B cell (primary cell): ENCODE measurements around the gene NRF1. TPM values are rescaled to one million over a fixed set of nuclear protein-coding genes. Genes with fewer than 3 reads are reported as not detected.
"Not testable (repeated sequence)": the region's sequence is repeated elsewhere in the genome, so short reads cannot be mapped to it uniquely, and the experiment has no call there.

Experiments used
- ATAC-seq: fragments of 200-7000 bp; cut with Tn5 transposase; one replicate; pipeline ENCODE4 v1.10.0; 2021; ENCODE audit warnings: low read depth, mild to moderate bottlenecking, moderate number of reproducible peaks, moderate library complexity
- CTCF ChIA-PET: fragments of 350-600 bp; sonication (Branson Sonifier 250); formaldehyde crosslinking; loops from one replicate; lab custom pipeline; 2021; ENCODE audit warnings: antibody characterized with exemption, inconsistent platforms; lab: Charles Lee
- POLR2A ChIA-PET: fragments of 350-600 bp; sonication (Branson Sonifier 250); formaldehyde crosslinking; loops from one replicate; lab custom pipeline; 2021; ENCODE audit warnings: antibody characterized with exemption; lab: Charles Lee
- DNase-seq: peaks from one replicate; pipeline ENCODE4 v3.0.0; 2013
- H2AFZ ChIP-seq: 2 replicates; pipeline ENCODE4 v1.6.1; 2012; ENCODE audit warnings: mild to moderate bottlenecking, low read depth, low read length; ENCODE audit not compliant: insufficient read depth, poor library complexity, severe bottlenecking
- H3K27ac ChIP-seq, 2 donors: 1 replicate in 1 of 2; 2 replicates in 1 of 2; pipeline ENCODE4 v1.5.1; 2012 to 2013; ENCODE audit warnings: low read length in 2 of 2, mild to moderate bottlenecking in 2 of 2, moderate library complexity in 1 of 2
- H3K27me3 ChIP-seq, 4 experiments: fragments of 200-600 bp in 1 of 4; sonication (generic) in 1 of 4; replicated peaks in 1 of 4; 1 replicate in 2 of 4; 2 replicates in 2 of 4; pipeline versions ENCODE4 v1.6.1 to v1.7.0; 2013 to 2016; ENCODE audit warnings: low read length in 3 of 4, mild to moderate bottlenecking in 2 of 4, mixed read lengths in 1 of 4, moderate library complexity in 1 of 4; ENCODE audit not compliant: insufficient read depth in 4 of 4, control insufficient read depth in 3 of 4; ENCODE audit errors: control extremely low read depth in 1 of 4
- H3K36me3 ChIP-seq, 2 experiments: replicated peaks in 1 of 2; 1 replicate in 1 of 2; 2 replicates in 1 of 2; pipeline versions ENCODE4 v1.6.1 to v1.7.1; 2013; ENCODE audit warnings: low read length in 1 of 2; ENCODE audit not compliant: insufficient read depth in 2 of 2, control insufficient read depth in 1 of 2; ENCODE audit errors: control extremely low read depth in 1 of 2, extremely low read depth in 1 of 2
- H3K4me1 ChIP-seq, 2 donors: fragments of 200-600 bp in 1 of 2; sonication (generic) in 1 of 2; 1 replicate in 1 of 2; 2 replicates in 1 of 2; pipeline versions ENCODE4 v1.5.1 to v1.6.1; 2013 to 2017; ENCODE audit warnings: low read length in 2 of 2; ENCODE audit not compliant: control insufficient read depth in 2 of 2, insufficient read depth in 2 of 2
- H3K4me2 ChIP-seq: replicated peaks from 2 replicates; pipeline ENCODE3; 2012; ENCODE audit warnings: mild to moderate bottlenecking, low read depth, low read length; ENCODE audit not compliant: poor library complexity, severe bottlenecking
- H3K4me3 ChIP-seq, 5 experiments: fragments of 200-600 bp in 1 of 5; sonication (generic) in 1 of 5; 1 replicate in 3 of 5; 2 replicates in 2 of 5; pipeline versions ENCODE4 v1.5.1 to v1.7.0; 2011 to 2016; ENCODE audit warnings: low read length in 4 of 5, mild to moderate bottlenecking in 4 of 5, low read depth in 2 of 5, control low read depth in 1 of 5, moderate library complexity in 1 of 5; ENCODE audit not compliant: insufficient read depth in 1 of 5; ENCODE audit errors: control extremely low read depth in 1 of 5, extremely low read depth in 1 of 5
- H3K79me2 ChIP-seq: fragments of 200-600 bp; sonication (generic); one replicate; pipeline ENCODE4 v1.6.0; 2016; ENCODE audit warnings: low read length; ENCODE audit not compliant: control insufficient read depth, insufficient read depth
- H3K9ac ChIP-seq: fragments of 200-600 bp; sonication (generic); 2 replicates; pipeline ENCODE4 v1.6.1; 2017; ENCODE audit warnings: mild to moderate bottlenecking, low read length, moderate library complexity
- H3K9me3 ChIP-seq, 3 donors: one replicate each; pipeline versions ENCODE4 v1.6.1 to v1.7.1; 2013; ENCODE audit warnings: low read length in 2 of 3; ENCODE audit not compliant: control insufficient read depth in 2 of 3, insufficient read depth in 1 of 3; ENCODE audit errors: control extremely low read depth in 1 of 3
- H4K20me1 ChIP-seq: 2 replicates; pipeline ENCODE4 v1.6.0; 2012; ENCODE audit warnings: mild to moderate bottlenecking, low read length; ENCODE audit not compliant: insufficient read depth, control insufficient read depth, poor library complexity, severe bottlenecking
- H3K27ac Mint-ChIP-seq: one replicate; pipeline ENCODE4 v1.8.0; 2021; ENCODE audit warnings: mixed read lengths
- H3K27me3 Mint-ChIP-seq: one replicate; pipeline ENCODE4 v1.8.0; 2021; ENCODE audit warnings: mixed read lengths
- H3K4me1 Mint-ChIP-seq: one replicate; pipeline ENCODE4 v1.8.0; 2021; ENCODE audit warnings: mixed read lengths
- H3K4me3 Mint-ChIP-seq: one replicate; pipeline ENCODE4 v1.8.0; 2021; ENCODE audit warnings: mixed read lengths
- H3K9me3 Mint-ChIP-seq: one replicate; pipeline ENCODE4 v1.8.0; 2022; ENCODE audit warnings: mixed read lengths; ENCODE audit not compliant: insufficient read depth
- CTCF ChIP-seq: fragments of 200-600 bp; IDR thresholded peaks from one replicate; pipeline ENCODE4 v1.8.0; 2022; ENCODE audit warnings: antibody characterized with exemption, mild to moderate bottlenecking
- EZH2 ChIP-seq: IDR thresholded peaks from 2 replicates; pipeline ENCODE4 v1.6.1; 2012; ENCODE audit warnings: borderline replicate concordance, low read depth, mild to moderate bottlenecking, moderate library complexity, low read length; ENCODE audit not compliant: insufficient read depth, poor library complexity, severe bottlenecking
- WGBS: methylation state at CpG from one replicate; pipeline ENCODE4 v1.1.5; 2013; ENCODE audit warnings: missing lambda C conversion rate; ENCODE audit not compliant: insufficient coverage; 5-methylcytosine and 5-hydroxymethylcytosine counted together
- intact Hi-C: fragments of 100-400 bp; cut with micrococcal nuclease; formaldehyde crosslinking; loops from one replicate; pipeline ENCODE4 v1.10.0; 2022
- polyA plus RNA-seq: library from polyadenylated mRNA; depleted of rRNA; stranded (reverse); fragments of >200 nt; gene quantifications from 2 replicates; pipeline ENCODE4 v1.2.3, GENCODE V29; 2012
- total RNA-seq, 2 donors: library from RNA; stranded (reverse); fragments of 120-200 nt in 1 of 2; gene quantifications; 1 replicate in 1 of 2; 2 replicates in 1 of 2; pipeline versions ENCODE4 v1.2.3 to v1.2.4, GENCODE V29; 2013 to 2022

NRF1 gene
- total and polyA plus RNA-seq, 2 donors (not counting 1 experiment from before 2014, with no cell fraction given), result 19.6 to 53.0 TPM

GRCh38 chr7:129661645-129662182 is 50.2 kb downstream of the NRF1 start:
- peaks cover 12% of the 10 kb centered on the region for H4K20me1 ChIP-seq
- intact Hi-C loops, result loop anchor here (10.0 kb wide), 1 partner anchor 353 kb away; no protein-coding TSS in a partner anchor
- ChIA-PET POLR2A (no interaction called here), CTCF (no interaction called here)
- H3K36me3 ChIP-seq, result peaks cover 5 to 45% of the 10 kb centered on the region in 2 experiments
- DNase-seq, result no peak
- no peaks in the 10 kb centered on the region for H3K4me1 ChIP-seq
- H3K9ac ChIP-seq, result no peak overlapping the region
- no peak overlapping the region for H3K4me3 Mint-ChIP-seq
- no peaks in the 10 kb centered on the region for H3K27me3 ChIP-seq
- H3K9me3 ChIP-seq, result peaks cover 0 to 12% (median 11%) of the 10 kb centered on the region in 3 donors
- TF ChIP-seq CTCF, result no peak
- TF ChIP-seq EZH2, result no peak
- no peak overlapping the region for H3K4me2 ChIP-seq
- no peak overlapping the region for H3K27ac ChIP-seq
- H3K9me3 Mint-ChIP-seq, result peaks cover 8% of the 10 kb centered on the region
- peaks cover 42% of the 10 kb centered on the region for H3K79me2 ChIP-seq
- ATAC-seq, result no peak
- no peak overlapping the region for H3K4me3 ChIP-seq
- no peaks in the 10 kb centered on the region for H3K27me3 Mint-ChIP-seq
- 100% methylated on average over 1 of the region's 4 CpGs for WGBS
- H3K4me1 Mint-ChIP-seq, result peaks cover 7% of the 10 kb centered on the region
- H3K27ac Mint-ChIP-seq, result no peak overlapping the region
- H2AFZ ChIP-seq, result no peak overlapping the region

DNA sequence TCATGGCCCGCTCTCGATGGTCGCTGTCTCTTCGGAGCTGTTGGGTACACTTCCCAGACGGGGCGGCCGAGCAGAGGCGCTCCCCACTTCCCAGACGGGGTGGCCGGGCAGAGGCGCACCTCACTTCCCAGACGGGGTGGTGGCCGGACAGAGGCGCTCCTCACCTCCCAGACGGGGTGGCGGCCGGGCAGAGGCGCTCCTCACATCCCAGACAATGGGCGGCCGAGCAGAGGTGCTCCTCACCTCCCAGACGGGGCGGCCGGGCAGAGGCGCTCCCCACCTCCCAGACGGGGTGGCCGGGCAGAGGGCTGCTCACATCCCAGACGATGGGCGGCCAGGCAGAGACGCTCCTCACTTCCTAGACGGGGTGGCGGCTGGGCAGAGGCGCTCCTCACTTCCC is 51.7 kb downstream of the NRF1 start:
- H3K4me3 ChIP-seq, H3K9me3 Mint-ChIP-seq, POLR2A ChIA-PET, H3K27me3 ChIP-seq, ATAC-seq, H3K4me2 ChIP-seq, H3K4me1 Mint-ChIP-seq, H3K9ac ChIP-seq, H3K27me3 Mint-ChIP-seq, H2AFZ ChIP-seq, CTCF ChIA-PET, H3K27ac Mint-ChIP-seq, H3K4me3 Mint-ChIP-seq, DNase-seq, H3K27ac ChIP-seq, H3K4me1 ChIP-seq: not testable (repeated sequence)
- Histone ChIP-seq H3K9me3 (peaks cover 0 to 12% (median 11%) of the 10 kb centered on the region in 3 donors), H3K79me2 (peaks cover 30% of the 10 kb centered on the region), H3K36me3 (peaks cover under 1 to 34% of the 10 kb centered on the region in 2 experiments), H4K20me1 (peaks cover 12% of the 10 kb centered on the region)
- 96% methylated on average over 25 of the region's 32 CpGs for whole genome bisulfite sequencing
- intact Hi-C loops, result loop anchor here (10.0 kb wide), 1 partner anchor 352 kb away; no protein-coding TSS in a partner anchor
